Activated naive CD4-positive, alpha-beta T cell treated with anti-CD3 and anti-CD28 coated beads for 36 hours (primary cell): Measurements from ENCODE around the gene ZNF526. TPM values are rescaled to one million over a fixed set of nuclear protein-coding genes. Genes with fewer than 3 reads are reported as not detected.

Experiments
- CTCF ChIA-PET: fragments of 350-600 bp; sonication (Branson Sonifier 250); formaldehyde crosslinking; loops from one replicate; lab custom pipeline; 2021; ENCODE audit warnings: antibody characterized with exemption; lab: Charles Lee
- DNase-seq: peaks from one replicate; pipeline ENCODE4 v3.0.0-alpha.2; 2020
- H3K27ac Mint-ChIP-seq: one replicate; pipeline ENCODE4 v1.8.0; 2021; ENCODE audit warnings: mild to moderate bottlenecking, mixed read lengths
- H3K27me3 Mint-ChIP-seq: one replicate; pipeline ENCODE4 v1.8.0; 2021; ENCODE audit warnings: low read depth, mixed read lengths
- H3K36me3 Mint-ChIP-seq: one replicate; pipeline ENCODE4 v1.8.0; 2021; ENCODE audit warnings: low read depth, mixed read lengths
- H3K4me1 Mint-ChIP-seq: one replicate; pipeline ENCODE4 v1.8.0; 2021; ENCODE audit warnings: low read depth, mixed read lengths
- H3K4me3 Mint-ChIP-seq: one replicate; pipeline ENCODE4 v1.8.0; 2021; ENCODE audit warnings: mild to moderate bottlenecking, moderate library complexity, mixed read lengths
- H3K9me3 Mint-ChIP-seq: one replicate; pipeline ENCODE4 v1.8.0; 2021; ENCODE audit warnings: mixed read lengths
- intact Hi-C: fragments of 100-400 bp; cut with micrococcal nuclease; formaldehyde crosslinking; loops from one replicate; pipeline ENCODE4 v1.15.1; 2023
- total RNA-seq, 2 experiments: library from RNA; stranded (reverse); gene quantifications; one replicate each; pipeline ENCODE4 v1.2.3, GENCODE V29; 2021

ZNF526 gene
- total RNA-seq, 2 experiments from 2014 or later: 11.5 to 11.6 TPM

DNA sequence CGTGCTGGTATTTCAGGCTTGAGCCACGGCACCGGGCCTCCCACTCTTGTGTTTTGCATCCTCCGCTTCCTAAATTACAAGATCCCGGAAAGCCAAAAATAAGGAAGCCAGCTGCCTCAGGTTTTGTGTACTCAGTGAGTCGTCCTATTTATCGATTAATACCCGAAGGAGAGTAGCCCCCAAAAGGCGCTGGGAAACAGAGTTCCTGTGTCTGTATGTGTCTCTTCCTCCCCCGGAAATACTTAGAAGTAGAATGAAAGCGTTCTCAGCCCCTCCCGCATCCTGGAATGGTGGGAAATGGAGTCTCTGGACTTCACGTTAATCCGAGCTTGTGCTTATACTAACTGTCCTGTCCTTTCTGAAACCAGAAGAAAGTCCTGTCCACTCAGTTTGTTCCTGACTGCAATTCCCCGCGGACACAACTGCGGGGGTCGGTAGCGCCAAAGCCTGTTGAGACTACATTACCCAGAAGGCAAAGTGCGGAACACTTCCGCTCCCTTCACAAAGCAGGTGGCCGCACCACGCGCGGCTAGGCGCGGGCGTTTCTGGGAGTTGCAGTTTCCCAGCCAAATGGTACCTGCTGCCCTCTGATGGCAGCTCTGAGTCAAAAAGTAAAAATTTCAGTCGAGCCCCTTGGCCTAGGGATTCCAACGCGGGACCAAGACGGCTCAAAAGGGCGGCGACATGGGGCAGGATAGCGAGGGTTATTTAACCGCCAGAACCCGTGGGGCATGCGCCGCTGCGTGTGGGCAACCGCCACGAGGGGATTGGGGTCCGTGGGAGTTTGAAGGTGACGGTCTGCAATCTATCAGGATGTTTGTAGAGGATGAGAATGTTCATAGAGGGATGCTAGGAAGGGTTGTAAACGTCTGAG, 24.5 kb downstream of the ZNF526 start:
- DNase-seq: peak; percentile 96
- no peaks in the 10 kb centered on the region for H3K27me3 Mint-ChIP-seq
- CTCF ChIA-PET: interaction anchor here (0.8 to 6.0 kb wide), 3 partner anchors 30 to 54 kb away, joined by 3 to 57 read pairs (median 4); no protein-coding TSS in a partner anchor
- H3K36me3 Mint-ChIP-seq: peaks cover 12% of the 10 kb centered on the region
- H3K4me1 Mint-ChIP-seq: peaks cover 46% of the 10 kb centered on the region
- peak overlapping the region; percentile 99 for H3K27ac Mint-ChIP-seq
- peak overlapping the region; percentile 86 for H3K4me3 Mint-ChIP-seq
- intact Hi-C loops: loop anchor here (1.0 to 10.0 kb wide), 7 partner anchors 10 to 360 kb away; partner anchors contain the start of genes ARHGEF1, MEGF8, PAFAH1B3 and PRR19
- no peaks in the 10 kb centered on the region for H3K9me3 Mint-ChIP-seq

DNA sequence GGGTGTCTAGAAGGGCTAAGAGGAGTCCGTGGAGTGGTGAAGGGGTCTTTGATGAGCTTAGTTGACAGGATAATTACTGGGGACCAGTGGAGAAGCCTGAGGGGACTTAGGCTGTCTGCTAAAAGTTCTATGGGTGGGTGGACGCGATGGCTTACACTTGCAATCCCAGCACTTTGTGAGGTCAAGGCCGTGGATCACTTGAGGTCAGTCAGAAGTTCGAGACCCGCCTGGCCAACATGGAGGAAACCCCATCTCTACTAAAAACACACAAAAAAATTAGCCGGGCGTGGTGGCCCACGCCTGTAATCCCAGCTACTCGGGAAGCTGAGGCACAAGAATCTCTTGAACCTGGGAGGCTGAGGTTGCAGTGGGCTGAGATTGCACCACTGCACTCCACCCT, 25.1 kb downstream of the ZNF526 start:
- intact Hi-C loops: loop anchor here (10.0 kb wide), 1 partner anchor 360 kb away; the partner anchor contains the start of gene ARHGEF1
- no peaks in the 10 kb centered on the region for H3K9me3 Mint-ChIP-seq
- DNase-seq: no peak
- peaks cover 42% of the 10 kb centered on the region for H3K4me1 Mint-ChIP-seq
- CTCF ChIA-PET: interaction anchor here (1.3 to 6.0 kb wide), 3 partner anchors 30 to 54 kb away, joined by 4 to 57 read pairs (median 4); no protein-coding TSS in a partner anchor
- peak overlapping the region; percentile 86 for H3K4me3 Mint-ChIP-seq
- peaks cover 11% of the 10 kb centered on the region for H3K36me3 Mint-ChIP-seq
- peak overlapping the region; percentile 99 for H3K27ac Mint-ChIP-seq
- H3K27me3 Mint-ChIP-seq: no peaks in the 10 kb centered on the region

DNA sequence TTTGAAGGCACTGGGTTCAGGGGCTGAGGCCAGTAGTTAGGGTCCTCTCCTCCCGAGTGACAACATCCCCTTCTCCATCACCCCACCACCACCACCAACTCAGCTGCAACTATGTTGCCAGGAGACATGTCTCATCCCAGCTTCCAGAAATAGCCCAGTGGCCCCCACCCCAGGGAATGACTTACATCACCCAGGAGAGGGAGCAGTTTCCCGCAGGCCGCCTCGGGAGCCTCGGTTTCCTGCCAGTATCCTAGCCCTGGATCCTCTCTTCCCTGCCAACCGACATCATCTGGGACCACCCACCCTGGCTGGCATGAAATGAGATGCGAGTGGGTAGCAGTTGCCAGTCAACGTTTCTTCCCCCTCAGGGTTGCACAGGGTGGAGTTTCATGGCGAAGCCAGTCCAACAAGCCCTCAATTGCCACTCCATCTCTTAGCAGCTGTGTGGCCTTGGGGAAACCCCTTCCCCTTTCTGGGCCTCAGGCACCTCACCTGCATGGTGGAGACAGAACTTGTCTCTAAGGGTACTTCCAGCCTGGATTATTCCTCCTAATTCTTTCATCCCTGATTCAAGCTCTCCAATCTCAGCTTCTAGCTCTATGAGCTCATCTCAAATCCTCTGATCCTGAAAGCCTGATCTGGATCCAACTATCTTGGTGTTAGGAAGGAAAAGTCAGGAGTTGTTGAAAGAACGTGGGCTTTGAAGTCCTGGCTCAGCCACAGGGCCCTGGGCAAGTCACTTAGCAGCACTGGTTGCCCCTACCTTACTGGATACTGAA, 26.2 kb downstream of the ZNF526 start:
- peaks cover 39% of the 10 kb centered on the region for H3K4me1 Mint-ChIP-seq
- peak overlapping the region; percentile 70 for H3K27ac Mint-ChIP-seq
- peaks cover 10% of the 10 kb centered on the region for H3K36me3 Mint-ChIP-seq
- intact Hi-C loops: loop anchor here (10.0 kb wide), 1 partner anchor 362 kb away; the partner anchor contains the start of gene ARHGEF1
- H3K4me3 Mint-ChIP-seq: no peak overlapping the region
- H3K9me3 Mint-ChIP-seq: no peaks in the 10 kb centered on the region
- peak; percentile 56 for DNase-seq
- CTCF ChIA-PET: interaction anchor here (0.8 to 6.0 kb wide), 6 partner anchors 33 to 123 kb away, joined by 3 to 57 read pairs (median 3); no protein-coding TSS in a partner anchor
- H3K27me3 Mint-ChIP-seq: no peaks in the 10 kb centered on the region

DNA sequence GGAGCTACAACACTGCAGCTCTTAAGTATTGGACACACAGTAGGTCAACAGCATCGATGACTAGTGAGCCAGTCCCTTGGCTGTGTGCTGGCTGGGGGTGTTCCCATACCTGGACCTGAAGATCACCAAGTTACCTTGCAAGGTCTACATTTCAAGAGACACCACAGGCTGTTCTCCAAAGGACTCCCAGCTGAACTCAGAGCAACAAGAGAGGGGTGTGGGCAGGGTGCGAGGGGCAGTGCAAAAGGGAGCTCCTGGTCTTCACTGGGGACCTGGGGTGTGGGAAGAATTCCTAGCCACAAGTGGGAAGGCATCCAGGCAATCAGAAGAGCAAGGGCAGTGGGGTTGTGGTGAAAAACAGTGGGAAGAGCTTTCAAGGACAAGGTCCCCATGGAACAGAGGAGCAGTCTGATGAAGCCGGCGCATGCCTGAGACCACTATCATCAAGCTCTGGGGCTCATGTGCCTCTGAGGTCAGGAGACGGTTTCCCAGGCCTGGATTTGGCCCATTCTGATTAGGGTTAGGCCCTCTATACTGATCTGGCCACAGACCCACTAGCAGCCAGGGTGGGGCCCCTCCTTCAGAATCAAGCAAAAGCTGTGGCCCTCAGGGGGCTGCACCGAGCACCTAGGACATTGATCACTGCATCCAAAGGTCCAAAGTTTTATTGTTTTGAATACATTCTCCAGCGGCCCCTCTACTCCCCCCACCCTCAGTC, 27.0 kb downstream of the ZNF526 start:
- intact Hi-C loops: loop anchor here (10.0 kb wide), 1 partner anchor 362 kb away; the partner anchor contains the start of gene ARHGEF1
- CTCF ChIA-PET: interaction anchor here (0.6 to 6.0 kb wide), 6 partner anchors 32 to 124 kb away, joined by 3 to 57 read pairs (median 3); no protein-coding TSS in a partner anchor

DNA sequence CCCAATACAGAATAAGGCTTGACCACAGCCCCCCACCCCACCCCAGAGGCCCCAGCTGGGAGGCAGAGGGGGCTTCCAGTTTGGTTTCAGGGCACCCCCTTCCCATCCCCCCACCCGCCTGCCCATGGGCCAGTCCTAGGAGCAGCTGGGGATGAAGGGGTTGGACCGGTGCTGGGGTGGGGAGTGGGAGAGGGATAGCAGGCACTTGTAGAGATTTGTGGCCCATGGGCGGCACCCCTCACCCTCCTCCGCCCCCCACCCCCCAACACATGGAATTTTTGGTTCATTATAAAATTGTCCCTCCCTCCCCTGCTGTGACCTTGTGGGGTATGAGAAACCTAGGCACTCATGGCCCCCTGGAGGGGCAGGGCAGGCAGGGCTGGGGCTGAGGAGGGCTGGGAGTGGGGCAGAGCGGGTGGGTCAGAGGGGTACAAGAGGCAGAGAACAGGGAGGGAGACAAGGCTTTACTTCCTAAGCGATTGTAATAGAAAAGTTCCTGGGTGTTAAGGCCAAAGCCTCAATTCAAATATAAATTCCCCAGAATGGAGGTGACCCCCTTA, 27.6 kb downstream of the ZNF526 start:
- intact Hi-C loops: loop anchor here (10.0 kb wide), 1 partner anchor 363 kb away; the partner anchor contains the start of gene ARHGEF1

More for the DNA sequence above, 27.0 kb downstream of the ZNF526 start:
- Mint-ChIP-seq H3K36me3 (peaks cover 10% of the 10 kb centered on the region), H3K4me3 (no peak overlapping the region), H3K9me3 (no peaks in the 10 kb centered on the region), H3K27ac (peak overlapping the region; percentile 70), H3K4me1 (peaks cover 42% of the 10 kb centered on the region), H3K27me3 (no peaks in the 10 kb centered on the region)
- no peak for DNase-seq

DNA sequence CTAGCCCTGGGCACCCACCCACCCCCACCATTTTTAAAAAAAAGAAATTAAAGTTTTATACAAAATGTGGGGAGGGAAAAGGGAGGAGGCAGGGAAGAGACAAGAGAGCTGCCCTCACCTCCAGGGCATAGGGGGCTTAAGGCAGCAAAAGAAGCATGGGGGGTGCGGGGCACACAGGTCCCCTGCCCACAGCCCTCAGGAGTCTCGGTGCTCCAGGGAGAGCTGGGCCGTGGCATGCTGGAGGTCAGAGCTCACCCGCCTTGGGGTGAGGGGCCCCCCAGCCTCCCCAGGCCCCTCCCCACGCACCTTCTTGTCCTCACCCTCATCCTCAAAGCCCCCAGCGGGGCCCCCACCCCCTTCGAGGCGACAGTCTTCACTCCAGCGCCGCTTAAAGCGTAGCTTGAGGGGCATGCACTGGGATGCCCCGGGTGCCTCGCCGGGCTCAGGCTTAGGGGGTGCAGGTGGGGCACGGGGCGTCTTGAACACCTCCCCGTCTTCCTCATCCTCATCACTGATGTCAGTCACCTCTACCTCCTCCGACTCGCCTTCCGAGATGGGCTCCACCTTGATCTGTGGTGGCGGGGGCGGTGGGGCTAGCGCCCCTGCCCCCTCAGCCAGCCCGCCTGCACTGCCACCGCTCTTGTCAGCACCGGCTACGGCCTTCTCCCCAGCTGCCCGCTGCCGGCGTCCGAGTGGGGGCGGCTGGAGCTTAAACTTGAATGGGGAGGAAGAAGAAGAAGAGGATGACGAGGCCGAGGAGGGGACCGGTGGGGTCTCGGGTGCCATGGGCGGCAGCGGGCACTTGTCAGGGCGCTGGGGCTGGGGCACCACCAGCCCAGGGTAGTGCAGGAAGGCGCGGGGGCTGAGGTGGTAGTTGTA, 28.4 kb downstream of the ZNF526 start:
- no peak overlapping the region for H3K4me3 Mint-ChIP-seq
- H3K4me1 Mint-ChIP-seq: peaks cover 51% of the 10 kb centered on the region
- intact Hi-C loops: loop anchor here (10.0 kb wide), 1 partner anchor 364 kb away; the partner anchor contains the start of gene ARHGEF1
- no peak for DNase-seq
- no peaks in the 10 kb centered on the region for H3K27me3 Mint-ChIP-seq
- no peaks in the 10 kb centered on the region for H3K9me3 Mint-ChIP-seq
- no peak overlapping the region for H3K27ac Mint-ChIP-seq
- CTCF ChIA-PET: interaction anchor here (1.2 kb wide), 1 partner anchor 31 kb away, joined by 4 read pairs; no protein-coding TSS in a partner anchor
- H3K36me3 Mint-ChIP-seq: peaks cover 16% of the 10 kb centered on the region

More for the DNA sequence above, 27.6 kb downstream of the ZNF526 start:
- Mint-ChIP-seq H3K4me1 (peaks cover 48% of the 10 kb centered on the region), H3K36me3 (peaks cover 12% of the 10 kb centered on the region), H3K27ac (peak overlapping the region; percentile 41), H3K9me3 (no peaks in the 10 kb centered on the region), H3K4me3 (no peak overlapping the region), H3K27me3 (no peaks in the 10 kb centered on the region)
- CTCF ChIA-PET: interaction anchor here (0.6 to 6.0 kb wide), 4 partner anchors 31 to 64 kb away, joined by 3 to 57 read pairs (median 5); no protein-coding TSS in a partner anchor
- DNase-seq: no peak

DNA sequence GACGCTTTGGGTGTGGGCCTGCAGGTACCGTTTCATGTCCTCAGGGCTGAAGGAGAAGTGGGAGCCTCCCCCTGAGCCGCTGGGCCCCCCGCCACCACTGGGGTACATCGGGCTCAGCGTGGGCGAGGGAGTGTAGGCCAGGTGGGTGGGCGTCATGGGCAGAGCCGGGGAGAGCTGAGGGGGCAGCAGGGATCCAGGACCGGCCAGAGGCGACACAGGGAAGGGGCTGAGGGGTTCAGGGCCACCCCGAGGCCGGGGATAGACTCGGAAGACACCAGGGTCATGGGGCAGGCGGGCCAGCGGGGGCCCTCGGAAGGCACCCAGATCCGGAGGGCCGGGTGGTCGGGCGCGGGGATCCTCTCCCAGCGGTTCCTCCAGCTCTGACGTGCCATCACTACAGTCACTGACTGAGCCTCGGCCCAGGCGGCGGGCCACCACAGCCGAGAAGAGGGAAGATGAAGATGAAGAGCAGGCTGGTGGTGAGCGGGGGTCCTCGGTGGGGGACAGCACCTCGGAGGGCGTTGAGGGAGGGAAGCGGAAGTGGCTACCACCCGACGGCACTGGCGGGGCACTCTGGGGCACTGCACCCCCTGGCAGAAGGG, 29.1 kb downstream of the ZNF526 start:
- CTCF ChIA-PET: interaction anchor here (1.2 to 2.8 kb wide), 2 partner anchors 30 kb away, joined by 4 to 15 read pairs; no protein-coding TSS in a partner anchor
- intact Hi-C loops: loop anchor here (10.0 kb wide), 1 partner anchor 364 kb away; the partner anchor contains the start of gene ARHGEF1
- no peaks in the 10 kb centered on the region for H3K9me3 Mint-ChIP-seq
- H3K4me1 Mint-ChIP-seq: peaks cover 51% of the 10 kb centered on the region
- H3K27me3 Mint-ChIP-seq: no peaks in the 10 kb centered on the region
- H3K27ac Mint-ChIP-seq: no peak overlapping the region
- DNase-seq: no peak
- no peak overlapping the region for H3K4me3 Mint-ChIP-seq
- peaks cover 16% of the 10 kb centered on the region for H3K36me3 Mint-ChIP-seq

DNA sequence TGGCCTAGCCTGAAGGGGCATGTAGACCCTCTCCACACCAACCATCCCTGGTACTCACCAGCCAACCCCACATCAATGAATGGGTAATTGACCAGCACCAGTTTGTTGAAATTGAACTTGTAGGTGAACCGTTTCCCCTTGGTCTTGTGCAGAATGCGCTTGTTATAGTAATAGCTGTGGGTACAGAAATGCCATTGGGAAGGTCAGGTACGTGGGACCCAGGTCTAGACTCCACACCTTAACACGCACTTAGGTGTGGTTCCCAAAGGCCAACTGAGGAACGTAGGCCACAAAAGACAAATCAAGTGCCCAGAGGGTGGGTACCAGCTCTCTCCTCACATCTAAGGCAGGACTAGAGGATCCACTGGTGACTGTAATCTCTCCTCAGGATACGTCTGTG, 29.7 kb downstream of the ZNF526 start:
- H3K27ac Mint-ChIP-seq: peak overlapping the region; percentile 50
- H3K36me3 Mint-ChIP-seq: peaks cover 15% of the 10 kb centered on the region
- no peaks in the 10 kb centered on the region for H3K9me3 Mint-ChIP-seq
- peaks cover 51% of the 10 kb centered on the region for H3K4me1 Mint-ChIP-seq
- no peaks in the 10 kb centered on the region for H3K27me3 Mint-ChIP-seq
- no peak for DNase-seq
- intact Hi-C loops: loop anchor here (10.0 kb wide), 1 partner anchor 365 kb away; the partner anchor contains the start of gene ARHGEF1
- no peak overlapping the region for H3K4me3 Mint-ChIP-seq
- CTCF ChIA-PET: interaction anchor here (2.8 kb wide), 1 partner anchor 30 kb away, joined by 15 read pairs; no protein-coding TSS in a partner anchor

DNA sequence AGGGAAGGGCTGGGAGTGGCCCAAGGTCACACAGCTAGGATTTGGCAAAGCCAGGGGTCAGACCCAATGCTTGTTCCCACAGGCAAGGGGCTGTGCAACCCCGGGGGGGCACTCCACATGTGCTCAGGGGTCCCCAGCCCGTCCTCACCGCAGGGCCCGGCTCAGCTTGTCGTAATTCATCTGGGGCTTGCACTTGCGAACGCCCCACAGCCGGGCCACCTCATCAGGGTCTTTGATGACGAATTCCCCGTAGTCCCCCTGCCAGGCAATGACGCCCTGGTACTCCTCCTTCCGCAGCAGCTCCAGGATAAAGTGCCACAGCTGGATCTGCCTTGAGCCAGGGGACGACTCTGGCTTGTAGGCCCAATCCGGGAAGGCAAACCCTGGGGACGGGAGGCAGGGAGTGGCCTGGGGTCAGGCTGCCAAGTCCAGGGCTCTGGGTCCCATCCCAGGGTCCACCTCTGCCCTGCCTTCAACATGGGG, 30.1 kb downstream of the ZNF526 start:
- CTCF ChIA-PET: interaction anchor here (0.9 to 2.8 kb wide), 3 partner anchors 8 to 43 kb away, joined by 3 to 15 read pairs (median 4); no protein-coding TSS in a partner anchor
- DNase-seq: no peak
- no peak overlapping the region for H3K4me3 Mint-ChIP-seq

More for the DNA sequence above, 30.1 kb downstream of the ZNF526 start:
- Mint-ChIP-seq H3K27ac (peak overlapping the region; percentile 81), H3K4me1 (peaks cover 46% of the 10 kb centered on the region), H3K27me3 (no peaks in the 10 kb centered on the region), H3K9me3 (no peaks in the 10 kb centered on the region), H3K36me3 (peaks cover 15% of the 10 kb centered on the region)
- intact Hi-C loops: no loop called here
